IPS DF 4.7 (cell line): ENCODE results near the gene BSPRY.
"Not testable (repeated sequence)": the region's sequence is repeated elsewhere in the genome, so short reads cannot be mapped to it uniquely, and the experiment has no call there.

Experiments
- DNase-seq: peaks from one replicate; pipeline ENCODE4 v3.0.0-alpha.2; 2013; ENCODE audit warnings: low spot score; ENCODE audit errors: extremely low read depth

Gene BSPRY

DNA sequence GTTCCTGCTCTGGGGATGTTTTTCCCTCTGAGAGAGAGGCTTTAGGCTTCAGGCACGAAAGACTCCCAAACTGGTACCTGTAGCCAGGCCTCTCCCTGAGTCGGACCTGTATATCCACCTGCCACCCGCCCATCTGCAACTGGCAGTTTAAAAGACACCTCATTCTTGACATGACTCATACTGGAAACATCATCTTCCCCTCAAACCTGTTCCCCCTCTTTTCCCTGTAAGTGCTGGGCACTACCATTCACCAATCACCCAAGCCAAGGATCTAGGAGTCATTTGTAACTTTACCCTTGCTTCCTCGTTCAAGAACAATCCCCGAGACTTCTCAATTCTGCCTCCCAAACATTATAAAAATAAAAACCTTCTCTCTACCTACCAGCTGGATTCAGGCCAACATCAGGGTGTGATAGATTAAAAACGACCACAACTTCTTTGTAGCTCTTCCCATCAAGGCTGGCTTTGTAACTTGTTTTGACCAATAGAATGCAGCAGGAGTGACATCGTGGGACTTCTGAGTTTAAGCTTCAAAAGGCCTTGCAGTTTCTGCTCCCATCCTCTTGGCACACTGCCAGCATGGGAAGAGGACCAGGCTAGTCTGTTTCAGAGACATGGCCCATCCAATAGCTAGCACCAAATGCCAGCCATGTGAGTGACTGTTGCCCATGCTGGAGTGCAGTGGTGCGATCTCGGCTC, 7.5 kb upstream of the BSPRY start:
- DNase-seq = no peak

DNA sequence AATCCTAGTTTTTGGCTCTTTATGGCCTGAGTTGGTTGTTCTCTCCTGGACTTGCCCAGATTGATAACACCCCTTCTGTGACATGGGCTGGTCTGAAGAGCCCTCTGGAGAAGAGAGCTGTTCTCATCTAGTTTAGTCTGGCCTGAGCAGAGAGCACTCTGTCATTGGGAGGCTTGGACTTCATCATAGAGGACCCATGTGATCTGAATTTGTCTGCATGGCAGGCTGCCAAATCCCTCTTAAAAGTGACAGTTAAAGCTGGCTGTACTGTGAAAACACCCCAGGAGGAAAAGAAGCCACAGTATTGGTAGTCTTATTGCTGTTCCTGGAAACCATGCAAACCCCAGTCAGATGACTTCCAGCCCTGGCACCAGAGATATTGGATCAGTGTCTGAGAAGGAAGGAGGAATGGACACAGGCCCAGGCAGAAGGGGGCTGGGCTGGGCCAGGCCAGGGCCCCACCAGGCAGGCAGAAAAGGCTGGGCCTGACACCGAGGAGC, 5.6 kb upstream of the BSPRY start:
- DNase-seq = no peak

- DNase-seq = no peak
These were observed 4.2 kb upstream of the BSPRY start for GRCh38 chr9:113345190-113345589.

GRCh38 chr9:113345671-113346070, 3.7 kb upstream of the BSPRY start:
- DNase-seq = no peak

- DNase-seq = no peak
These were observed 904 bp upstream of the BSPRY start for GRCh38 chr9:113348437-113348836.

GRCh38 chr9:113349066-113349444, 286 bp upstream of the BSPRY start:
- no peak for DNase-seq

- no peak for DNase-seq
These were observed 843 bp downstream of the BSPRY start for GRCh38 chr9:113350107-113350661.

DNA sequence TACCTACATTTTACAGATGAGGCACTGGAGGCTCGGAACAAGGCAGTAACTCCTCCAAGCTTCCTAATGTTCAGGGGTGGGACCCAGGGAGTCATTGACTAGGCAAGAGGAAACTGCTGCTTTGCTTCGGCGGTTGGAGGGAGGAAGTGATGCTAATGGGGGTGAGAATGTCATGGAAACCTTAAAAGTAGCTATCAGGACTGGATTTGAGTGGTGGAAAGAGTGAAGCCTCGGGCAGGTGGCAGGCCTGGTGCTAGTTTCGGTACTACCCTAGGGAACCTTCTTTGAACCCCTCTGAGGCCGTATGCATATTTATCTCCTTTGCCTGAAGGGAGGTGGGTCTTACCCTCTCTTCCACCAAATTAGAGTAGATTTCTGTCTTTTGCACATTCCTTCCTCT, 1.6 kb downstream of the BSPRY start:
- DNase-seq = no peak

DNA sequence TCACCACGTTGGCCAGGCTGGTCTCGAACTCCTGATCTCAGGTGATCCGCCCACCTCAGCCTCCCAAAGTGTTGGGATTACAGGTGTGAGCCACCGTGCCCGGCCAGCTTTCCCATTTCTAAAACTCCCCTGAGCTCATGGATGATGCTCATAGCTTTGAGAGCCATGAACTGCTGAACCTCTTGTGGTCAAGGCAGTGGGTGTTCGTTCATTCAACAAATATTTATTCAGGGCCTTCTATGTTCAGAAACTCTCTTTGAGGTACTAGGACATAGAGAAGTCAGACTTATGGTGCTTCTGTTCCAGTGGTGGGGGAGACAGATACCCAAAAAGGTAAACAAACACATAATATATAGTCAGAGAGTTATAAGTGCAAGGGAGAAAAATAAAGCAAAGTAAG, 2.7 kb downstream of the BSPRY start:
- DNase-seq = no peak

- no peak for DNase-seq
These were observed 3.1 kb downstream of the BSPRY start for GRCh38 chr9:113352411-113352810.

DNA sequence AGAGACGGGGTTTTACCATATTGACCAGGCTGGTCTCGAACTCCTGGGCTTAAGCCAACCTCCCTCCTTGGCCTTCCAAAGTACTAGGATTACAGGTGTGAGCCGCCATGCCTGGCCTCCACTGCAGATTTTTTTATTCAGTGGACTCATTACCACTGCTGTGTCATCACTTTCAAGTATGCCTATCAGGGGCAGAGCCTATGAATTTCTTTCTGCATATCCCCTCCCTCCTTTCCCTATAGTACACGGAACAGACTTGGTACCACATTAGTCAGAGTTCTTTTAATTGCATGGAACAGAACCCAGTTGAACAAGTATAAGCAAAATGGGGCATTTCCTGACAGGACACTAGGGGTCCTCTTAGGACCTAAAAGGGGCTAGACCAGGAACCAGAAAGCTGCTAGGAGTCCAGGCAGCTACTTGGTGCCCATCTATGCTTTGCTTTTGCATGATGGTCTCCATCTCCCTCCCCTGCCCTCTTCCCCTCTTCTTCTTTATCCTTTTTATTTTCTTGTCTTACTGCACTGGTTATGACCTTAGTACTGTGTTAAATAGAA, 5.8 kb downstream of the BSPRY start:
- no peak for DNase-seq

DNA sequence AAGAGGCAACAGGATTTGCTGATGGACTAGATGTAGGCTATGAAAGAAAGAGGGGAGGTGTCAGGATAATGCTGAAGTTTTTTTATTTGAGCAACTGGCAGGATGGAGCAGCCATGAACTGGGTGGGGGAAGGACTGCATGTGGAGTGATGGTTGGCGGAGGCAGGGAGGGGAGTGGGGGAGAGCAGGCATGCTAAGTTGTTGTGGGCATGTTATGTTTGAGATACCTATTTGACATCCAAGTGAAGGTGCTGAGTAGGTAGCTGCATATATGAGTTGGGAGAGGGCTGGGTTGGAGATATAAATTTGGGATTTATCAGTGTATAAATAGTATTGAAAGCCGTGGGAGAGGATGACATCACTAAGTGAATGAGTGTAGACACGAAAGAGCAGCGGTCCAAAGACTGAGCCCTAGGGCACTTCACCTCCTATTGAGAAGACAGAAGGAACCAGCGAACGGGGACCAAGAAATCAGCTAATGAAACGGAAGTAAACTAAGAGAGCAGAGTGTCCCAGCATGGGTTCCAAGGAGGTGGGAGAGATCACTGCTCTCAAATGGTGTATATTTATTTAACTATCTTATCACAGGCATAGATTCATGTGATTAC, 7.4 kb downstream of the BSPRY start:
- no peak for DNase-seq

DNA sequence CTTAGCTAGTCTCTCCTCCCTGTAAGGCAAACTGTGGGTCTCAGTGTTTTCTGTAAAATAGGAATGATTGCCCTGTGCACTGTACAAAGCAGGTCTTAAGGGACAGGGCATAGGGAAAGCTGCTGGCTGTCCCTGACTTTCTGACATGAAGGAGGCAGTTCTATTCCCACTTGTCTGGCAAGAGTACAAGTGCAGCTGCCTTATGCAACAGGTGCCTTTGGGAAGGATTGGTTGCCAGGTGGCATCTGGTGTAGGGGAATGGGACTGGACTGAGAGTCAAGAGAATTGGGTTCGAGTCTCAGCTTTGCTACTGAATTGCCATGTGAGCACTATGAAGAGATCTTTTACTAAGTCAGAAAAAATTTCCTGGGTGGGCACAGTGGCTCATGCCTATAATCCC, 10.0 kb downstream of the BSPRY start:
- no peak for DNase-seq

DNA sequence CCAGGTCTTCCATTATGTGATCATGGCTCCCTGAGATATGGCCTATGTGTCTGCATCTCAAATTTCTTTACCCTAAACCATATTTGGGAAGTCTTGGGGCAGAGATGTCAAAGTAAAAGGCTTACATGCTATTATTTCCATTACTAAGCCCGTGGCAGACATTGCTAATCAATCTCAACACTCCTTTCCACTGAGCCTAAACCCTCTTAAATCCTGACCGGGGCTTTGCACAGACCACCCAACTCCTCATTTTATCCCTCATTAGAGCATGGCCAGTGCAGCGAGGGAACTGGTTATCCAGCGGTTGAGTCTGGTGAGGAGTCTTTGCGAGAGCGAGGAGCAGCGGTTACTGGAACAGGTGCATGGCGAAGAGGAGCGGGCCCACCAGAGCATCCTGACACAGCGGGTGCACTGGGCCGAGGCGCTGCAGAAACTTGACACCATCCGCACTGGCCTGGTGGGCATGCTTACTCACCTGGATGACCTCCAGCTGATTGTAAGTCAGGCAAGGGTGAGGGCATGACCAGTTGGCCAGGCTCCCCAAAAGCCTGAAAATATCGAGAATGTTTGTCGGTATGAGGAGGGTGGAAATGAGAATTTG, 11.0 kb downstream of the BSPRY start:
- no peak for DNase-seq

- DNase-seq = no peak
These were observed 12.1 kb downstream of the BSPRY start for GRCh38 chr9:113361304-113362018.

DNA sequence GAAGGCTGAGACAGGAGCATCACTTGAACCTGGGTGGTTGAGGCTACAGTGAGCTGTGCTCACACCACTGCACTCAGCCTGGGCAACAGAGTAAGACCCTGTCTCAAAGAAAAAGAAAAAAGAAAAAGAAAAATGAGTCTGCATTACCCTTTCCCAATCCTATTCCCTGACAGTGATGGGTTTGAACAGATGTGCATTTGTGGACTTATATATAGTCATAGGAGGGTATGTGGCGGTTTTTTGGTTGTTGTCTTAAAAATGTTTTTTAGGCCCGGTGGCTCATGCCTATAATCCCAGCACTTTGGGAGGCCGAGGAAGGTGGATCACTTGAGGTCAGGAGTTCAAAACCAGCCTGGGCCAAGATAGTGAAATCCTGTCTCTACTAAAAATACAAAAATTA, 14.0 kb downstream of the BSPRY start:
- DNase-seq = no peak

- no peak for DNase-seq
These were observed 15.6 kb downstream of the BSPRY start for GRCh38 chr9:113364951-113365350.

- not testable (repeated sequence) for DNase-seq
These were observed 16.3 kb downstream of the BSPRY start for GRCh38 chr9:113365652-113366051.

GRCh38 chr9:113368348-113368981, 19.1 kb downstream of the BSPRY start:
- DNase-seq = no peak

GRCh38 chr9:113368982-113369854, 19.9 kb downstream of the BSPRY start:
- DNase-seq = no peak
